ENCODE measurements around the gene CACNA1C.

The CACNA1C gene

DNA sequence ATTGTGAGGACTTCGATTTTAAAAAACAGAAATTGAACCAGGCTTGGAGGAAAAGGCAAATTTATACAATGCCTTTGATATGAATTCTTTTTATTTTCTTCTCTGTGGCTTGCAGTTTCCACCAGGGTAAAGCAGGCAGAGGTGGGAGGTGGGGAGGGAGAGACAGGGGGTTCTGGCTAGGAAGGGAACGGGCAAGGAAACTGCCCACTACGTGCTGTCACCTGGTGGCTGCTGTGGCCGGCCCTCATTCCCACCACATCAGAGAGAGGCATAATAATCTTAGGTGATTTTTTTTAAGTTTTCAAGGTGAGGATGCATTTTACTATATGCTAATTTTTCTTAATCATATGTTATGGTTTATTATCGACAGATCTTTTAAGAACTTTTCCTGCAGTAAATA, 145.8 kb downstream of the CACNA1C start:
- no peak for DNase-seq (ENCODE audit: low read depth)

DNA sequence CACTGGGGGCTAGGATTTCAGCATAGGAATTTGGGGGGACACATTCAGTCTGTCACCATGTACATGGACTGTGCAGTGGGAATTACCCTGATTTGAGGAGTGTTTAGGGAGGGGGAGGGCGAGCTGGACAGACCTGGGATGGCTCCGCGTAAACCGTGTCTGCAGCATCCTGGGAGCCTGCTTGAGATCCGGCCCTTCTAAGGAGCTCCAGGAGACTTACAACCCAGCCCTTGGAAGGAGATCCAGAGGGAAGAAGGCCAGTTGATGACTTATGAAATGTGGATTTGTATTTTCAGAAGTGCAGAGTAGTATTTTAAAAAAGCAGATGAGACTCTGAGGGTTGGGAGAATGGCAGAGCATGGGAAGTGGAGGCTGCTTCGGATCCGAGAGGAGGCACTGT, 153.2 kb downstream of the CACNA1C start:
- DNase-seq (ENCODE audit: low read depth), result no peak

DNA sequence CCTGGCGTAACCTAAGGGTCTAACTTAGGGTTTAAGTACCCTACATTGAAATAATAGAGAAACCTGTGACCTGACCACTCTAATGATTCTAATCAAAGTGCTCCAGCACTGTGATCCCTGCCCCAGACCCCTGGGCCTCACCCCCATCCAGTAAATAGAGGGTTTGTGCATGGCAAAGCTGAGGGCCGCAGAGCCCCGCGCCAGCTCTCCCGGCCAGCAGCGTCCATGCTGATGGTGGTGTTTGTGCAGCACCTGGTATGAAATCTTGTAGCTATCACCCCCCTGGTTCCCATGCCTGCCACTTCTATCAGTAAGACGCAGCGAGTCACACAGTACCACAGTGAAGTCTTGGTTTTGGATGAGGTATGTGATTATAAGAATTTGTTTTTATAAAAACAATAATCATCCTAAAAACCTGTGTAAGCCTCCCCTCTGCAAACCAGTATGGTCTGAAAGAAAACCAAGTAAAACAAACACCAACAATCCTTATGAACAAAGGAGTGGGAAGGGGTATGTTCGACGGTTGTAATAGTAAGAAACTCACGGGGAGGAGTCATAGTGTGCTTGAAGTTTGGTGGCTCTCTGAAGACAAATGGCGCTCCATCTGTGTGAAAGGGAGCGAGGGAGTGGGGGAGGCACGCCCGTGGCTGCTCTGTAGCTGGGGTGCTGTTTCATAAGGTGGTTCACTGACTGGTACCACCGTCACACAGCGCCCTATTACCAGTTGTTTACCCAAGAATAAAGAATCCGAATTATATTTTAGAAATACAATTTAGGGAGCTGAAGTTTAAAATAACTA, 156.2 kb downstream of the CACNA1C start:
- DNase-seq (ENCODE audit: low read depth), result no peak

DNA sequence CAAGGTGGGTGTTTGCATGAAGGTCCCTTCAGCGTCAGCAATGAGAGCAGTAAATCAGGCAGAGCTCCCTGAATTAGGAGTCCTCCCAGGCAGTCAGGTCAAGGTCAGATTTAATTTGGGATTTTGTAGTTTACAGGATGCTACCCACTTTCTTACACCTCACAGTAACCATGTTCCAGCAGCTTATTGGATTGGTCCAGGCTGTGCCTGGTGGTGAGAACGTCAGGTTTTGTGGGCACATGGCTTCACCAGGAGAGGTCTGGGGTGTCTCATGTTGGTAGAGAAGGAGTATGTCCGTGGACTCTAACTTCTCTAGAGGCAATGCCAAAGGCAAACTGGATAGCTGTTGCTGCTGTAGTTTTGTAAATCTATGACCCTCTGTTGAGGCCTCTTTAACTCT, 158.3 kb downstream of the CACNA1C start:
- DNase-seq (ENCODE audit: low read depth), result no peak

DNA sequence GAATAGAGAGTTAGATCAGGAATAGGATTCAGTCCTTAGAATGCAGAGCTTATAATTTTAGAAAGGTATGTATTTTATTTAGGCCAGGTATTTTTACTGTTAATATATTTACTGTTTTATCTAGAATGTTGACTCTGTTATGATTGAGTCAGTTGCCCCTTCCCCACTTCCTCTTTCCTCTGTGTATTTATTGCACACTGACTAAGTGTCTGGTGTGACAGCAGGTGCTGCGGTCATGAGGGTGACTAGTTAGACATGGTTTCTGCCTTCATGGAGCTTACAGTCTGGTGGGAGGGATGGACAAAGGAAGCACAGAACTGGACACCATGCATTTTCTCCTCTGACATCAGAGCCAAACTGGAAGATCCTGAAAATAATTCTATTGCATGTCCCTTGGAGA, 159.8 kb downstream of the CACNA1C start:
- no peak for DNase-seq (ENCODE audit: low read depth)

DNA sequence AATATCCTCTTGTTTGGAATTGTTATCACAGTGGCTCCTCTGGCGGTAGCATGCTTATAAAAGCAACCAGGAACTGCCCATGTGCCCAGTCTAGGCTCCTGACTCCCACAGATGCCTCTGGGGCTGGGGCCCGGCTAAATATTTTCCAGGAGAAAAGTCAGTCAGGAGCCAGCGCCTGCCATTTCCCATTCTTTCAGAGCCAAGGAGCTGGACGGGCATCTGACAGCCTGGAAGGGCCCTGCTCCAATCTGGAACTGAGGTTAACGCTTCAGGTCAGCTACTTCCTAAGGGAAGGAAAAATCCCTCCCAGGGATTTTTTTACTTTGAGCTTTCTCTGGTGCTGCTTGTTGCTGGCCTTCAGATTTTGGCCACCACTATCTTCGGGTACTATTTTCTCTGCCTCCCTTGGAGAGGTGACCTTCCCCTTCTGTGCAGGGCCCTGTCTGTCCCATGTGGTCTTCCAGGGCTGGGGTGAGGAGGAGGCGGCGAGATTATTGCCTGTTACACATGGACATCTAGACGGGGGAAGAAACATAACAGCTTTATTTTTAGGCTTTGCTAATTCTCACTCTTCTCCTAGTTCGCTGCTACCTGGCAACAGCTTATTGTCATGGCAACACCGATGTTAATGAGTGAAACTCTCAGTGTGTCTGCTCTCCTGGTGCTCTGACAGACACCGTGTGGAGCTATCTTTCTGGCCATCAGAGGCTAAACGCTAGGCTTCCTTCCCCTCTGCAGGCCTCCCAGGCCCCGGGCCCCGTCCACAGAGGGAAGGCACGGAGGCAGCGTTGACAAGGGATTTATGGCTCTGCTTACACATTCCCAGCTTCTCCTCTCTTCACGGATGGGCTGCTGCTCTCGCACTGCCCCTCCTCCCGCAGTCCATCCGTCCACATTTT, 160.4 kb downstream of the CACNA1C start:
- no peak for DNase-seq (ENCODE audit: low read depth)

DNA sequence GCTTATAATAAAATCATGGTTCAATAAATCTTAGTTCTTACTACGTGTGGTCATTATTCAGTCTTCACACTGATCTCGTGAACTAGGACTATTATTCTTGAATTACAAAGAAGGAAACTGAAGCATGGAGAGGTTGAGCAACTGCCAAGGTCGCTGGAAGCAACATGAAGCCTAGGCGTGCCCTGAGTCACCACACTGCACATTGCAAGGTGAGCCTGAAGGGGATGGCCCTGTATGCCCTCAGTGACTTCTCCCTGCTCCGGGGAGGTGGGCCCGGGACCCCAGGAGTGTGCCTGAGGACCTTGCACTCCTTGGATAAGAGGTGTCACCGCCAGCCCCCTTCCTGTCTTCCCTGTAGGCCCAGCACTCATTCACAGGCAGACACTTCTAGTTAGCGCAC, 161.6 kb downstream of the CACNA1C start:
- no peak for DNase-seq (ENCODE audit: low read depth)

DNA sequence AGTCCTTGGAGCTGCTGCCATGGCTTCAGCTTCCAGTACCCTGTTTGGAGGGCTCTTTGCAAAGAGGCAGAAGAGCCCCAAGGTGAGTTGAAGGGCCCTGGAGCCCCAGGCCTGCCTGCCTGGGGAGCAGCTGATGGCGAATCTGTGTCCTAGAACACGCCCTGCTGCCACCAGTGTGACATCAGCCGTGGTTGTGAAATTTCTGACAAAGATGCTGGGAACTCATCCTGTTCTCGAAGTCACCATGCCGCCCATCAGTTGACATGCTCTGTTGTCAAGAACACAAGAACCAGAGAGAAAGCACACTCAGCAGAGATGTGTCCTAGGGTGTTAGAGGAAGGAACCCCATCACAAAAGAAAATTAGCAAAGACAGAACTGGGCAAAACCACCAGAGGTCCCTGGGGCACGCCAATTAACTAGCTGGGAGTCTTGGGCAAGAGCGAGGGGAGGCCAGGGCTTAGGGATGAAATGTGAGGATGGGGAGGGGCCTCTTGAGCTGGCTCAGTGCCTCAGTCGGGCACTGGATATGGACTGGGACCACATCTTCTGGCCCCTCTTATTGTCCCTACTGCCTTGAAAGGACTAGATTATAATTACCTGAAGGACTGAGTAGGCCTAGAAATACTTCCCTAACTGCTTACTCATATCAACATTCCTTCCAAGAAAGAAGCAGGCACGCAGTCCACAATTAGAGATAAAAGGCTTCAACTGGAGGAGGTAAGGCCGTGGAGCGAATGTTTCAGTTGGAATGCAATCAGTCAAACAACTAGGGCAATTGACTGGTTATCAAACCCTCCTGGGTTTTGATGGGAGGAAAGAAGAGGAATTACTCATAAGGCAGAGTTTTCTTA, 163.1 kb downstream of the CACNA1C start:
- no peak for DNase-seq (ENCODE audit: low read depth)

DNA sequence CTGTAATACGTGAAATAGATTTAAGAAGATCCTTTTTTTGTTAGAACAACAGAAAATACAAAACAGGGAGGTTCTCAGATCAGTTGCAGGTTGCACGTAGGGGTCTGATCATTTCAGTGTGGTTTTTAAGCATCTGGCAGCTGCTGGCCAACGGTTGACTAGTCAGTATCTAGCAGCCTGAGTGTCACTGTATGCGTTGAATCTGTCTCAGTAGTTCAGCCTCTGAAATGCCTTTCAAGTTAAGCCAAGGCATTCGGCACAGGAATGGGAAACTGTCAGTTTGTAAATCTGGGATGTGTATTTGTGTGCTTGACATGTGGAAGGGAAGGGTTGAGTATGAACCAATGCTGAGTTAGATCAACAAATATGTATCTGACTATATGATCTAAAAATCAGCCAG, 165.9 kb downstream of the CACNA1C start:
- no peak for DNase-seq (ENCODE audit: low read depth)

DNA sequence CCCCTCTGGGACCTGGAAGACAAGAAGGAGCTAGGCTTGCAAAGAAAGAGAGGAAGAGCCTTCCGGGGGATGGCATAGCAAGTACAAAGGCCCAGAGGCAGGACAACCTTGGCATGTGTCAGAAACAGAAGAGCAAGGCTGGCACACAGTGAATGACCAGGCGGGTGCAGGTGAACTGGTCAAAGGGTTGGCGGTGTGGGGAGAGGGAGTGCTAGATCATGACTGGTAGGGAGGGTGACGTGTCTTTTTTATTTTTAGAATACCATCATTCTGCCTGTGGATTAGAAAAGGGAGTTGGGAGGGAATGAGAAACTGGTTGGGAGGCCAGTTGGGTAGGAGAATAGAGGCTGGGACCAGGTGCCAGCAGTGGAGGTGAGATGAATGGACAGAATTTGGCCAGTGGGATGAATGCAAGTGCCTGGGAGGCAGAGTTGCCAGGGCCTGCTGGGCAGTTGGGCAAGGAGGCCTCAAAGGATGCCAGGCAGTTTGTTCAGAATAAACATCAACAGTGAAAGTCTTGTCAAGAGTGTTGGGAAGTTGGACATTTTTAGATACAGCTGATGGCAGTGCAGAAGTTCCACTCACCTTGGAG, 168.3 kb downstream of the CACNA1C start:
- DNase-seq (ENCODE audit: low read depth), result no peak

DNA sequence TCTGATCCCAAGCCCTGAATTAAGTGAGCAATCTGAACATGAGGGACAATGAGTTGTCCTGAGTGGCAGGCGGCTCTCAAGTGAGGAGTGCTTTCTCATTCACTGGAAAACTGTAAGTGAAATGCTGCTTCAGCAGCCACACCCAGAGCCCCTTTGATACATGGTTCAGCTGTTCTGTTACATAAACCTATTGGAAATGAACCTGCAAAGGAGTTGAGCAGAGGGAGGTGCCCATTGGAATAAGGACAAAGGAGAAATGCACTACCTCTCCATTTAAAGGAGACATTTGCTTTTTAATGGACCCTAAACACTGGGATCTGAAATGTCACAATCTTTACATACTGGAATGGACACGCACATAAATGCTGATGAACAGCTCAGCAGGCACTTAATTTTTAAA, 169.9 kb downstream of the CACNA1C start:
- no peak for DNase-seq (ENCODE audit: low read depth)

DNA sequence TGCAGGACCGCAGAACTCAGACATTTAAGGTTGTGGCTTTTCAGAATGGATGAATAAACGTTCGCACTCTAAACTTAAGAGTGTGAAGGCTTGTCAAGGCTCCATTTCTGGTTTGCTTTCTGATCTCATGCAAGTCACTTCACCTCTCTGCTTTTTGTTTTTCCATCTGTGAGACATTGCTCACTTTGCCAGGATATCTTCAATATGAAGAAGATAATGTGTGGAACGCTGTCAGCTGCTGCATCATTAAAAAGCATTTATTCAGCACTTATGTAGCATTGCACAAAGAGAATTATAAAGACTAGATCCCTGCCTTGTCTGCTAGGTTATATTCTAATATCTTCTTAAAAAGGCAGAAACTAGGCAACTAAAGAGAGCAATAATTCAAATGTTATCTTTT, 172.2 kb downstream of the CACNA1C start:
- no peak for DNase-seq (ENCODE audit: low read depth)

DNA sequence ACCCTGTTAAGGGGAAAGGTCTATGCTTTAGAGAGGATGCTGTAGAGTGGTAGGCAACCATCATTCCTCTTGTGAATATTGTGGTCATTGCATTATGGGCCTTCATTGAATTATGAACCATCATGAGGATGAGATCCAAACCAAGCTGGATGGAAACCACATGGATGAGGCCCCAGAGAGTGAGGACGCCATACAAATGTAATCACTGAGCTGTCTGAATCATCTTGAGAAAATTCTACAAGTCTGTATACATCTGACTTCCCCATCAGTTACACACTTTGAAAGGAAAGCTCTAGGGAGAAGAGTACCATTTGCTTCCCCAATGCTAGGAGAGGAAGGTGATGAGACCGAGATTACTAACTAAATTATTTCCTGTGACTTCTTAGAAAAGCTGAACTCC, 172.9 kb downstream of the CACNA1C start:
- no peak for DNase-seq (ENCODE audit: low read depth)

DNA sequence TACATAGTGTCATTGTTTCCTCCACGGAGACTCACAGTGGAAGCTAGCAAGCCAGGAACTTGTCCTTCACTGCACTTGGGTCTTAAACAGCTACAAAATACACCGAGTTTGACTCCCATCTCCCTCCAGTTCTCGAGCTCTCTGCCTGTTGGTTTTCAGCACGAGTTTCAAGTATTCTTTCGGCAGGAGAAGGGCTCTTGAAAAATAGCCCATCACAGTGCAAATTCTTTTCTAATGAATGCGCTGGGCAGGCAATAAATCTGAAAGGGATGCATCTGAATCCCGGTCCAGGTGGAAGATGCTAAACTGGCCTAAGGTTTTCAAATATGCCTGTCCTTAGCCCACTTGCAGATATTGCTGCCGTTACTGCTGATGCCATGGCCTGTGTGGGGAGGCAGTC, 173.9 kb downstream of the CACNA1C start:
- DNase-seq (ENCODE audit: low read depth), result no peak

DNA sequence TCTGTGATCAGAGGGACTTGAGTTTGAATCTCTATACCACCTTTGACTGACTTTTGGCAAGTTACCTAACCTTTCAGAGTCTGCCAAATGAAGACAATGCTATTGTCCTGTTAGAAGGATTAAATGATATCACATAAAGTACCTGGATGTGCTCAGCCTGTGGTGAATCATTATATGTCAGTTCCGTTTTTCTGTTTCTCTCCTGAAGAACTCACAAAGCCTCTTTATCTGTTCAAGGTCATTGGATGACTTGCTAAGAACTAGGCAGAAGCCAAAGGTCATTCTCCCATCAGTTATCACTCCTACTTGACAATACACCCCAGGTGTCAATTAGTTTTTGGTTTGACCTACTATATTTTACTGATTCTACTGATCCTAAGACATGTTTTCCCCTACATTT, 174.6 kb downstream of the CACNA1C start:
- no peak for DNase-seq (ENCODE audit: low read depth)

DNA sequence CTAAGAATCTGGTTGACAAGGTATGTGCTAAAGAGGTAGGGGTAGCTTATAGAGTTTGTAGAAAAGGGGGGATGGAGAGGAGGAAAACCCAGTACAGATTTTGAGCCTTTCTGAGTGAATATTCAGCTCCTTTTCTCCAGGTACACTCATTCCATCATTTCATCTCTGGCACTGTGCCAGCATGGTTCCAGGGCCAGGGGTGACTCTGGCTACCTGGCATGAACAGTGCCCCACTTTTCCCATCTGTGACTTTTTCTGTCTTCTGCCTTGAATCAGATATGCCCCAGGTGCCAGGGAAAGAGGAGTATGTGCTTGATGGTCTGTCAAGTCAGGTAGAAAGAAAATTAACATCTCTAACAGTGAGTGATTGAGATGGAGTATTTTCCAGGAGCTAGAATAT, 175.7 kb downstream of the CACNA1C start:
- DNase-seq (ENCODE audit: low read depth), result no peak

DNA sequence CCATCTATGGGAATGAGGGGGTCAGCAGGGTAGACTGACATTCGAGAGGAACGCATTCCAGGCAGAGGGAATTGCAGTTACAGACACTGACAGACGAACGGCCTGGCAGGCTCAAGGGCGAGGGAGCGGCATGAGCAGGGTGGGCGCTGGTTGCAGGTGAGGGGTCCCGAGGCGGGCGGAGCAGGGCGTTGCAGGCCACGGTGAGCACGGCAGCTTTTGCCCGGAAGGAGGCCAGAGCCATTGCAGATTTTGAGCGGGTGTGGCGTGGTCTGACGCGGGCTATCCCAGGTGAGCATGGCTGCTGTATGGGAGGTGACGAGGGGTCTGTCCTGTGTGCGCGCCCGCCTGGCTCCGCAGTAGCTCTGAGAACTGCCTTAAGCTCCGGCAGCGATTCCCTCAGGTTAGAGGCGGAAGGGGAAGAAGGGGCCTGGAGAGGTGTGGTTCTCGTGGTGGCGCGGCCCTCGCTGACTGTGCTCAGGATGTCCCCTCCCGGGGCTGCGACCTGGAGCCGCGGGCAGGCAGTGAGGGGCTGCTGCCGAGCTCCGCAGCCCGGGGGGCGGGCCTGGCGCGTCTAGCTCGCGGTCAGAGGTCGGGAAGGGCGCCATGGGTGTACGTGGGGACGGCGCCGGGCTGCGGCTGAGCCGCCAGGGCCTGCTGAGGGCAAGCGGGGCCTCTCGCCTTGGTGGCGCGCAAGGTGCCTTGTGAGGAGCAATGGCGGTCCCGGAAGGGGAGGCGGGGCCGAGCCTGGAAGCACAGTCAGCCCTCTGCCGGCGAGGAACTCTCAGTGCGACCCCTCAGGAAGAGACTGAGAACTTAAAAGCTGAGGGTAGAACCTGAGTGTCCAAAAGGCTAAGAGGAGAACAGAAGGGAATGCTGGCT, 177.1 kb downstream of the CACNA1C start:
- DNase-seq (ENCODE audit: low read depth), result no peak

DNA sequence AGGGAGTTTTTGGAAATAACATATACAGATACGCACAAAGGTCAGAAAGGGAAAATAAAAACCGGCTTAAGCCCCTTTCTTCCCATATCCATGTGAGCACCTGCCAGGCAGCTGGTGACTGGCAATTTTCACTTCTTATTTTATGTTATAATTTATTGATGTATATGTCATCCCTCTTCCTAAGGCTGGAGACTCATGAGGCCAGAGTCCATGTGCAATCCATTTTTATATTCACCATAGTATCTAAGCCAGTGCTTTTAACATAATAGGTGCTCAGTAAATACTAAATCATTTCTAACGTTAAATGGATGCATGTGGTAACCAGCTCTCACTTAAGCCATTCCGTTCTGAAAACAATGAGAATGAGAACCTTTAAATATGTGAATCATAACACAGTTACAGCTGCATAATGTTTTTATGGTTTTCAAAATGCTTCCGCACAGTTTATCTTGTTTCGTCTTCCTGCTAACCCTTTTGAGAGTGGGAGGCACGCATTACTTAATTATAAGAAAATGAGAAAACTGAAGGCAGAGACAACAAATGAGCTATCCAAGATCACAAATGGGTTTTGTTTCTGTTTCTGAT, 178.3 kb downstream of the CACNA1C start:
- DNase-seq (ENCODE audit: low read depth), result no peak

DNA sequence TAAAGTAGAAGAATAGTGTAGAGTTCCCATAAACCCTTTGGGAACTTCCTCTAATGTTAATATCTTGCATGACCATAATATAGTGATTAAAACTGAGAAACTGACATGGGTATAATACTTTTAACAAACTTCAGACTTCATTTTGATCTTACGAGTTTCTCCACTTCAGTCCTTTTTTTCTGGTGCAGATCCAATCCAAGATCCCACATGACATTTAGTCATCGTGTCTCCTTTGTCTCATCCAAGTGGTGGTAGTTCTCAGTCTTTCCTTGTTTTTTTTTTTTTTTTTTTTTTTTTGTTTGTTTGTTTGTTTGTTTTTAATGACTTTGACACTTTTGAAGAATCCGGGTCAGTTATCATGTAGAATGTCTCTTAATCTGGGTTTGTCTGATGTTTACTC, 179.2 kb downstream of the CACNA1C start:
- DNase-seq (ENCODE audit: low read depth), result no peak

DNA sequence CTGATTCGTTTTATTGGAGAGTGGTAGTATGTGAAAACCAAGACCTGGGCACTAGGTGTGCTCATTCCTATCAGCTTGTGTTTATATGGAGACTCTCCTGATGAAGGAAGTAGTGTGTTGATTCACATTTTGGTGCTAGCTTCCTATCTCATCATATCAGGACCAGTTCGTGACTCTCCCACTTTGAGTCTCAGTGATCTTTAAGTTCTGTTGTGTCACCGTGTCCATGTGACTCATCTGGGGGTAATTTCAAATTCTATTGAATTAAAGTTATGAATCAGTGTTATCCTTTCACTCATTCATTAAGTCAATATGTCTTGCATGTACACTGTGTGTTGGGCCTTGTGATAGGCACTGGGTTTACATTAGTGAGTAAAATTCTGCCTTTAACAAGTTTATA, 180.2 kb downstream of the CACNA1C start:
- DNase-seq (ENCODE audit: low read depth), result no peak

DNA sequence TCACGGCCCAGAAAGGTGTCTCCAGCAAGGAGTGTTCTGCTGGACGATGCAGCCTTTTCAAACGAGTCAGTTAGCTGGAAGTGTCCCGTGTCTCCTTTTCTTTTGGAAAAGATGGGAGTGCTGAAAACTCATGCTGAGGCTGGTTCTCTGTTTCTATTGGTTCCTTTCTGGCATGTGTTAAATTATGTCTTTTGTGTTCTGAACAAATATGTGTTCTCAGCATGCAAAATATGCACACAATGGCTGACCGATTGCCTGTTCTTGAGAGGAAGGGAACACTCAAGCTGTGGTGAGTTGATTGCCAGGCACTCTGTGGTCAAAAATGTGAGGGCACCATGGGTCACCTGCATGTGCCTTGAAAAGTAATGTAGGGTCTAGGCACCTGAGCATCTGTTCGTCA, 181.3 kb downstream of the CACNA1C start:
- DNase-seq (ENCODE audit: low read depth), result no peak

Measured in HS-27A (cell line).